Right cardiac atrium (tissue), 5 donors: Measurements from ENCODE around the gene TRIM63. TPM values are rescaled to one million over a fixed set of nuclear protein-coding genes. Genes with fewer than 3 reads are reported as not detected.
"Not testable (repeated sequence)": the region's sequence is repeated elsewhere in the genome, so short reads cannot be mapped to it uniquely, and the experiment has no call there.

Source experiments
- ATAC-seq, 2 donors: fragments of 200-7000 bp; cut with Tn5 transposase; one replicate each; pipeline versions ENCODE4 v1.8.0 to v1.9.1; 2020; ENCODE audit warnings: moderate library complexity in 2 of 2, mild to moderate bottlenecking in 1 of 2
- DNase-seq, 3 donors: peaks; one replicate each; pipeline ENCODE4 v3.0.0-alpha.2; 2020
- H3K27ac ChIP-seq: one replicate; pipeline ENCODE4 v1.5.1; 2013; ENCODE audit warnings: mild to moderate bottlenecking, low read length, control low read depth, moderate library complexity
- H3K27me3 ChIP-seq: one replicate; pipeline ENCODE4 v1.6.1; 2013; ENCODE audit not compliant: control insufficient read depth, insufficient read depth
- H3K4me1 ChIP-seq: one replicate; pipeline ENCODE4 v1.6.1; 2013; ENCODE audit warnings: low read length; ENCODE audit not compliant: control insufficient read depth, insufficient read depth
- H3K4me3 ChIP-seq: one replicate; pipeline ENCODE4 v1.5.1; 2013; ENCODE audit warnings: low read length, control low read depth
- H3K9me3 ChIP-seq: one replicate; pipeline ENCODE4 v1.6.1; 2013; ENCODE audit warnings: low read length; ENCODE audit not compliant: control insufficient read depth
- WGBS: extraction: QIAGEN DNeasy Blood & Tissue Kit; methylation state at CpG from one replicate; pipeline ENCODE4 v1.1.7; 2013; 5-methylcytosine and 5-hydroxymethylcytosine counted together
- intact Hi-C, 4 donors: fragments of 100-400 bp; cut with DNase I; formaldehyde crosslinking; loops; one replicate each; pipeline versions ENCODE4 v1.11.0 to v1.14.0; 2022 to 2023
- long read RNA-seq, 4 donors: library from polyadenylated mRNA; unstranded; transcript quantifications; one replicate each; pipeline ENCODE4 v2.0.0, GENCODE V29; 2020 to 2021
- polyA plus RNA-seq: library from polyadenylated mRNA; stranded (reverse); fragments of 200-250 nt; gene quantifications from one replicate; pipeline ENCODE4 v1.2.3, GENCODE V29; 2013
- total RNA-seq, 4 donors: library from RNA; stranded (reverse); fragmentation: NEBNext Ultra II Directional; extraction: Animal tissue kit (Norgen Biotek cat#: 25700); gene quantifications; one replicate each; pipeline ENCODE4 v1.2.1, GENCODE V29; 2021
- donor health status: healthy with polysubstance abuse.
- donor health status: DM: no; HTN: yes; CAD: no.
- donor health status: DM: no; HTN: no; CAD: no.
- donor health status: DM: no; HTN: yes; CAD: no; lungs with severe emphysema.
- donor health status: DM: yes; HTN: yes; CAD: no.

Gene TRIM63
- total RNA-seq: 100 to 1,000 TPM; 121 to 194 (median 155) TPM
- polyA plus RNA-seq: 184 TPM
- long read RNA-seq, donor 1, transcript TRIM63-201 (9 exons, 1,770 nt): major isoform, 16 of 39 reads
- long read RNA-seq, donor 1, partial matches to known transcripts: 11 of 39 reads
- long read RNA-seq, donor 1, other reads (novel, unspliced or antisense): 11 of 39 reads
- long read RNA-seq, donor 2, transcript TRIM63-201 (9 exons, 1,770 nt): major isoform, 16 of 22 reads
- long read RNA-seq, donor 2, partial matches to known transcripts: 6 of 22 reads
- long read RNA-seq, donor 2, other reads (novel, unspliced or antisense): 0 of 22 reads
- long read RNA-seq, donor 3, transcript TRIM63-201 (9 exons, 1,770 nt): major isoform, 97 of 131 reads
- long read RNA-seq, donor 3, partial matches to known transcripts: 18 of 131 reads
- long read RNA-seq, donor 3, other reads (novel, unspliced or antisense): 16 of 131 reads
- long read RNA-seq, donor 4, transcript TRIM63-201 (9 exons, 1,770 nt): major isoform, 22 of 31 reads
- long read RNA-seq, donor 4, partial matches to known transcripts: 5 of 31 reads
- long read RNA-seq, donor 4, other reads (novel, unspliced or antisense): 4 of 31 reads

DNA sequence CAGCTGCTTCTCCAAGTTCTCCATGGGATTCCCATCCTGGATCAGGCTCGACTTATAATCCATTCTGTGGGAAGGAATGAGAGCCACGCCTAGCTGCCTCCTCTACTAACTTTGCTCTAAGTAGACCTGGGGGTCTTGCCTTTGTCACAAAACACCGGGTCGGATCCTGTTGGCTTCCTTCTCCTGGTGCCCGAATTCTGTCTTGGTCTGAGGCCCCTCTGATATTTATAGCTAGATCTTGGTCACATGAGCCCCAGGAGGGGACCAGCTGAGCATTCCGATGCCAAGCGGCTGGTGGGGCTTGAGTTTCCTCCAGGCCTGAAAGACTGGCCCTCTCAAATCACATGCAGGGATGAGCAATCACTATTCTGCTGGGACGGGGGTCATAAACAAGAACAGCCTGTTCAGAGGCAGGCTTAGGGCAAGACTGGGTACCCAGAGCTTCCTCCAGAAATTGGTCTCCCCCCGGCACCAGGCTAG is at the start of gene TRIM63:
TSS of gene TRIM63 (minus strand) at position 199 of the 480 bp plus-strand sequence. CDS start at position 63, 136 bp downstream.
- peak; percentile 71 to 83 for ATAC-seq
- Histone ChIP-seq H3K9me3 (no peaks in the 10 kb centered on the region), H3K27me3 (no peaks in the 10 kb centered on the region), H3K4me3 (peak within 1 kb of the TSS; percentile 58), H3K27ac (peak within 1 kb of the TSS; percentile 94), H3K4me1 (no peaks in the 10 kb centered on the region)
- intact Hi-C loops: no loop called here
- peak; percentile 56 to 83 (median 77) for DNase-seq
- WGBS: 34% methylated on average over 9 of the region's 9 CpGs

GRCh38 chr1:26114165-26114927 is 46.9 kb upstream of the TRIM63 start:
- 82% methylated on average over 12 of the region's 12 CpGs for WGBS
- intact Hi-C loops: loop anchor here in 3 of 4 donors (5.0 kb wide), 2 partner anchors 43 to 48 kb away; partner anchors contain the start of gene FAM110D (in 1 of the 3)
- no peak for DNase-seq
- H3K4me3 ChIP-seq: no peak overlapping the region
- no peak for ATAC-seq
- no peaks in the 10 kb centered on the region for H3K27me3 ChIP-seq
- H3K9me3 ChIP-seq: no peaks in the 10 kb centered on the region
- no peaks in the 10 kb centered on the region for H3K4me1 ChIP-seq
- H3K27ac ChIP-seq: no peak overlapping the region

DNA sequence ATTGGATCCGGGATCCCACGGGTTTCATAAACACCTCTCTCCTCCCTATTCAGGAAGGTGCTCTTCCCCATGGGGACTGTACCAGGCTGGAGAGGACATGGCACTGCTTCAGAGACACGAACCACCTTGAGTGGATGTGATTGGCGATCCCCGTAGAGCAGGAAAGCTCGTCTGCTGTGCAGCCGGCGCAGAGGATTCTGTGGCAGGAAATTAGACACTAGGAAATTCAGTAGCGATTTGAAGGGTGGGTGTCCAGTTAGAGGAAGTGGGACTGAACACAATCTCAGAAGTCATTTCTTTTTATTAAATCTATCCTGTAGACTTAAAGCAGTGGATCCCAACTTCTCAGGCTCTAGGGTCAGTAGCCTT is 45.0 kb upstream of the TRIM63 start:
- no peaks in the 10 kb centered on the region for H3K4me1 ChIP-seq
- intact Hi-C loops: loop anchor here in 3 of 4 donors (5.0 kb wide), 2 partner anchors 45 to 50 kb away; partner anchors contain the start of gene FAM110D (in 1 of the 3)
- peak overlapping the region; percentile 89 for H3K27ac ChIP-seq
- ATAC-seq (peak in 1 of 2 donors; percentile 15), DNase-seq (no peak)
- no peaks in the 10 kb centered on the region for H3K9me3 ChIP-seq
- peak overlapping the region; percentile 84 for H3K4me3 ChIP-seq
- no peaks in the 10 kb centered on the region for H3K27me3 ChIP-seq
- WGBS: under 1% methylated on average over 9 of the region's 9 CpGs

DNA sequence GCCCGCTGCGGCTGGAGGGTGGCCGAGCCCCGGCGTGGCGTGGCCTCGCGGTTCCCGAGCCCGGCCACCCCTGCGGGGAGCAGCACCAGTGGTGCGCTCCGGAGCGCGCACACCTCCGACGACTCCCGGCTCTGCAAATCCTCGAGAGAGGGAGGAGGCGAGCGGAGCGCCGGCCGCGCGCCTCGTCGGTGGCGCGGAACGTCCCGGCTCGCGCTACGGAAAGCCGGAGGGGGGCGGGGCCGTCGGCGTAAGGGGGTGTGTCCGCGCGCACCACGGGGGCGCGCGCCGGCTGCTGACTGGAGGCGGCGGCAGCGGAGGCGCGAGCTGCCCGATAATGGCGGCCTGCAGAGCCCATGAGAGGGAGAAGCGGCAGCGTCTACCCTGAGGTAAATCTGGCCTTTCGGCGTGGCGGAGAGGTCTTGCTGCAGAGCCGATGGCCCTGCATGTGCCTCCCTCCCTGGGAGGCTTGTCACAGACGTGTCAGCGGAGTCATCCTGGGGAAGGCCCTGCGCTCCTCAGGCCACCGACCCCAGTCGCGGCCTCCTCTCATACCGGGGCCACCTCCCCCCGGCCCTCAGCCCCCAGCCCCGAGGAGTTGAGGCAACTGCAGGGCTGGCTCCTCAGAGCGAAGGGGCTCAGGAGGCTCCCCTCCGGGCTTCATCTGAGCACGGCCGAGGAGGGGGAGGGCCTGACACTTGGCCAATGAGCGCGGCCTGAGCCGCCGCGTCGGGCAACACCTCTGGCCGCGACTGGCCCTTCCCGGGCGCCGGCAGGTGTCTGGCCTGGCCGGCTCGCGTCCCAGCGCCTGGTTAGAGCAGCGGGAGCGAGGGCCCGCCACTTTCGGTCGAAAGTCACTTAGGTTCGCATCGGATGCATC is 44.3 kb upstream of the TRIM63 start, which contains the start of gene PDIK1L:
TSS of gene PDIK1L (plus strand) at position 295 of the 877 bp plus-strand sequence. CDS start 2,485 bp downstream, outside the sequence.
- WGBS: under 1% methylated on average over 96 of the region's 96 CpGs
- H3K9me3 ChIP-seq: no peaks in the 10 kb centered on the region
- intact Hi-C loops: loop anchor here in 3 of 4 donors (5.0 kb wide), 2 partner anchors 46 to 51 kb away; partner anchors contain the start of gene FAM110D (in 1 of the 3)
- H3K4me1 ChIP-seq: no peaks in the 10 kb centered on the region
- DNase-seq (peak; percentile 94 to 98 (median 97)), ATAC-seq (peak; percentile 95 to 96)
- no peaks in the 10 kb centered on the region for H3K27me3 ChIP-seq
- H3K4me3 ChIP-seq: peak within 1 kb of the TSS; percentile 84
- H3K27ac ChIP-seq: peak within 1 kb of the TSS; percentile 89

DNA sequence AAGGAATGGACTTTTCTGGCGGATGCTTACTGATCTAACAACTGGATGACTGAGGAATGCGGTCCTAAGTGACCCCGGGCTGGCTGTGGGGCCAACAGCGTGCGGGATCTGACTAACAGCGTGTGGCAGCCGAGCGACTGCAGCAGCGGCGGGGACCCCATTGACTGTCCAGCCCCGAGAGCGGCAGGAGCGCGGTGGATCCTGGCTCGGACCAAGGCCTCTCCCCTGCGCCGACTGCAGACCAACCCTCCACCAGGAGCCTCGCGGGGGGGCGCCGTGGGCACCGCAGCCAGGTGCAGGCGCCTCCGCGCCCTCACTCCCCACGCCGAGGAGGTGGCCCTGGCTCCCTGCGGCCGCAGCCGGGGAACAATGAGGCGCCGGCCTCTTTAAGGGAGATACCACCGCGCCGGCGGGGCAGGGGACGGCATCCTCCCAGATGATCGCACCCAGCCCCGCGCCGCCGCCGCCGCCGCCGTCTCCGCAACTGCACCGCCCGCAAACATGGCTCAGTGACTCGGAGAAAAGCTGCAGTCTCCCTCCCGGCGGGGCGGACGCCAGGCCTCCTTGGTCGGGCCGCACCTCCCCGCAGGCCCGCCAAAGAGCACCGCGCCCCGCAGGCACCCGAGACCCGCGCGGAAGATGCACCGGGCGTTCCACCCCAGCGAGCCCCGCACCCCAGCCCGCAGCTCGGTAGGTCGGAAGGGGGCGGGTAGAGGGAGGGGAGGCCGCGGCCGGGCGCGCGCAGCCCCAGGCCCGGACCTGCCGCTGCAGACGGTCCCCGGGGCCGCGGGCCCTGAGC is 43.5 kb upstream of the TRIM63 start:
- Histone ChIP-seq H3K27ac (peak overlapping the region; percentile 80), H3K9me3 (no peaks in the 10 kb centered on the region), H3K27me3 (no peaks in the 10 kb centered on the region), H3K4me3 (peak overlapping the region; percentile 84), H3K4me1 (no peaks in the 10 kb centered on the region)
- ATAC-seq (peak; percentile 77 to 82), DNase-seq (peak; percentile 79 to 91 (median 91))
- intact Hi-C loops: loop anchor here in 3 of 4 donors (5.0 kb wide), 2 partner anchors 46 to 51 kb away; partner anchors contain the start of gene FAM110D (in 1 of the 3)
- WGBS: under 1% methylated on average over 85 of the region's 85 CpGs

DNA sequence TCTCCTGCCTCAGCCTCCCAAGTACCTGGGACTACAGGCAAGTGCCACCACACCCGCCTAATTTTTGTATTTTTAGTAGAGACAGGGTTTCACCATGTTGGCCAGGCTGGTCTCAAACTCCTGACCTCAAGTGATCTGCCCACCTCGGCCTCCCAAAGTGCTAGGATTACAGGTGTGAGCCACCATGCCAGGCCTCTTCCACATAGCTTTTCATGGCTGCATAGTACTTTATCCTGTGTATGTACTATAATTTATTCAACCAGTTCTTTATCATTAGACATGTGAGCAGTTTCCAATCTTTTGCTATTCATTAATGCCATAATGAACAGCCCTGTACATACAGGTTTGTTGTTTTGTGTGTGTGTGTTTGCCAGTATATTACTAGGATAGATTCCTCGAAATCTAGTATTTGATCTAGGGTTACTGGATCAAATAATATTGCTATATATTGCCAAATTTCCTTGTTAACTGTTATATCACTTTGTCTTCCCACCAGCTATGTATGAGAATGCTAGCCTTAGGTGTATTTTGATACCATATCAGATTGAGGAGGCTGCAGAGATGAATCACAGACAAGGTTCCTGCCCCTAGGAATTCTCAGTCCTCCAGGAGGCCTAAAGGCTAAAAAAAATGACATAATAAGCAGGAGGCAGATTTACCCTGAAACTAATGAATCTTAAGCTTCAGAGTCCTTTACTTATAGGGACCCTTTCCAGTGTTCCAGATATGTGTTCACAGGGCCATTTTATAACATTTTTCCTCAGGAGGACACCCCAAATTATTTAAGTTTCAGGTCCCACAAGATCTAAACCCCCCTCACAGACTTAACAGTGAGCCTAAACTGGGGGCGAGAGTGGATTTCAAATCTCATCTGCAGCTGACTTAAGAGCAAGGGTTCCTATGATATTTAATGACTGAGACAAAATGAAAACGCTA is 42.1 kb upstream of the TRIM63 start:
- intact Hi-C loops: loop anchor here in 3 of 4 donors (5.0 to 10.0 kb wide), 4 partner anchors 38 to 215 kb away; partner anchors contain the start of gene FAM110D (in 1 of the 3)
- no peaks in the 10 kb centered on the region for H3K9me3 ChIP-seq
- ATAC-seq (no peak), DNase-seq (no peak)
- 92% methylated on average over 5 of the region's 5 CpGs for WGBS
- no peak overlapping the region for H3K27ac ChIP-seq
- no peaks in the 10 kb centered on the region for H3K27me3 ChIP-seq
- H3K4me1 ChIP-seq: no peaks in the 10 kb centered on the region
- H3K4me3 ChIP-seq: no peak overlapping the region

DNA sequence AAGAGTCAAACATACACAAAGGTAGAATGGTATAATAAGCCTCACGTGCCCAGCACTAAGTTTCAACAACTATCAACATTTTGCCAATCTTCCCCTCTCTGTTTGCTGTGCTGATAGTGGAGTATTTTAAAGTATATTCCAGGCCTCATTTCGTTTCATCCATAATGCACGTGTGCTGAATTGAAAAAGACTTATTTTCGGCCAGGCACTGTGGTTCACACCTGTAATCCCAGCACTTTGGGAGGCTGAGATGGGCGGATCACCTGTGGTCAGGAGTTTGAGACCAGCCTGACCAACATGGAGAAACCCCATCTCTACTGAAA is 37.8 kb upstream of the TRIM63 start:
- H3K27ac ChIP-seq, H3K9me3 ChIP-seq, DNase-seq, H3K4me3 ChIP-seq, ATAC-seq, H3K27me3 ChIP-seq, H3K4me1 ChIP-seq: not testable (repeated sequence)
- WGBS: 39% methylated on average over 5 of the region's 5 CpGs
- intact Hi-C loops: loop anchor here in 2 of 4 donors (2.0 to 10.0 kb wide), 3 partner anchors 40 to 220 kb away; no protein-coding TSS in a partner anchor

GRCh38 chr1:26102526-26102925 is 35.1 kb upstream of the TRIM63 start:
- ATAC-seq: no peak

More at GRCh38 chr1:26102526-26102925, 35.1 kb upstream of the TRIM63 start:
- Histone ChIP-seq H3K27me3 (no peaks in the 10 kb centered on the region), H3K4me1 (no peaks in the 10 kb centered on the region), H3K9me3 (no peaks in the 10 kb centered on the region), H3K27ac (no peak overlapping the region), H3K4me3 (no peak overlapping the region)
- intact Hi-C loops: loop anchor here in 3 of 4 donors (5.0 to 10.0 kb wide), 4 partner anchors 45 to 222 kb away; no protein-coding TSS in a partner anchor
- 39% methylated on average over 2 of the region's 2 CpGs for WGBS
- DNase-seq: no peak
